DMS153 treated with DMSO at 0.1 percent for 48 hours (cell line): ENCODE results near the gene MGMT.

Source experiments
- DNase-seq: peaks from one replicate; lab custom pipeline; 2025; ENCODE audit not compliant: unreplicated experiment; lab: John Stamatoyannopoulos, UW

The MGMT gene

DNA sequence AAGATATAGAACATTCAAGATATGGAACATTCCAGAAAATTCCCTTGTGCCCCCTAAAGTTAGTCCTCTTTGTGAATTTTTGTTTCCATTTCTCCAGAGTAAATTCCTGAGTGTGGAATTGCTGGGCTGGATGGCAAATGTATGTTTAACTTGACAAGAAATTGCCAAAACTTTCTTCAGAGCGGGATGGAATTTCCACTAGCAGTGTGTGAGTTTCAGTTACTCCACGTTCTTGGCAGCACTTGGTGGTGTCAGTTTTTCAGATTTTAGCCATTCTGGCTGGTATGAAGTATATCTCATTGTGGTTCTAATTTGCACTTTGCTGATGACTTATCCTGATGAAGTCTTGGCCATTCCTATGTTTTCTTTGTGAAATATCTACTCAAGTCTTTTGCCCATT, 71.2 kb downstream of the MGMT start:
- no peak for DNase-seq

GRCh38 chr10:129541200-129541599, 74.2 kb downstream of the MGMT start:
- no peak for DNase-seq

GRCh38 chr10:129541748-129542487, 74.9 kb downstream of the MGMT start:
- DNase-seq: no peak

GRCh38 chr10:129542589-129542988, 75.5 kb downstream of the MGMT start:
- no peak for DNase-seq

DNA sequence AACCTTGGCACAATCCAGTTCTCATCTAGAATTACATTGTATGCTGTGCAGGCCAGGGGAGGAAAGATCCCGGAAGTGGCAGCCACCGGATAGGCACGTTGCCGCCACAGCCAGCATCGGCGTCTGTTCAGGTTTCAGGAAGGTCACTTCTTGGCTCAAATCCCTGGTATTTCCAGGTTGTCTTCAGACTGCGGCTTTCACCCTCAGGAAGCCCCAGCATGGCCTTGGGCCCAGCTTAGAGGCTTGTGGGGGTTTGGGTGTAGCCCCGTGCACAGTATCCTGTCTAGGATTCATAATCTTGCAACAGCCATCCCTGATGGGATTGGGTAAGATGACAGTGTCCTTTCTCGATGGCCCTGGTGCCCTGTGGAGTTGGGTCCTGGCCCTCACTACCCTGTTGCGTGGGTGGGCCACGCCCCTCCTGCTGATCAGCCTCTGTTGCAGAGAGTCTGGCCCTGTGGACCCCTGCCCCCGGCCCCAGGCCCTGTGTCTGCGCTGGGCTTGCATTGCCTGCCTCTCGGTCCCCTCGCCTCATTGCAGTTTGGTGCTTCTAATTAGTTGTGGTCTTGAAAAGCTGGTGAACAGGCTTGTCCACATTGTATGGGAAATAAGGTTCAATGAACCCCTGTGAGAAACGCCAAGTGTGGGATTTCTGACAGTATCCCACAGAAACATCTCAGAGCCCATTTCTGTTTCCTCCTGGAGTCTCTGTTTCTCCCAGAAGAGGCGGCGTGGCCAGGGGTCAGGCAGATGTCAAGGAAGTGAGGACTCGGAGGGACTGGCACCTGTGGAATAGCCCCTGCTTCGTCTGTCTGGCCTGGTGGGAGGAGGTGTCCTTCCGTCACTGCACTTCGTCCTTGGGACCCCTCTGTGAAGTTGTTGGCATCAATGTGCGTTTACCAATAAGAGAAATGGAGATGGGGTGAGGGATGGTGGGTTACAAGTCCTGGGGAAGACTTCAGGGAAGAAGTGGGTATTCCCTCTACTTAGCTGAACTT, 77.5 kb downstream of the MGMT start:
- no peak for DNase-seq

DNA sequence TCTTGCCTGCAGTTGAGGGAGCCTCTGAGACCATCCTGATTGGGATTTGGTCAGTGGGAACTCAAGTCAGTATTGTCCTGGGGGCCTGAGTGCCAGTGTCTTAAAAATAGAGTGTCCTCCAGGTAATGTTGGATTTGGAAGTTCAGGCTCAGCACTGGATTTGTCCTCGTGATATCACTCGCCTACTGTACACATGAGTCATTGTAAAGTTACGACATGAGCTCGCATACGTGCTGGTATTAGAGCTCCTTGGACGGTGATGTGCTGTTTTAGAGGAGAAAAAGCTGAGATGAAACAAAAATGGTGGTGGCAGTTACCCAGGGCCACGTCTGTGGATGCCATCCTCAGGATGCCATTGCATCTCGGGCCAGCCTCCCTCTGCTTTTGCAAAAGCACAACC, 78.2 kb downstream of the MGMT start:
- DNase-seq: no peak

DNA sequence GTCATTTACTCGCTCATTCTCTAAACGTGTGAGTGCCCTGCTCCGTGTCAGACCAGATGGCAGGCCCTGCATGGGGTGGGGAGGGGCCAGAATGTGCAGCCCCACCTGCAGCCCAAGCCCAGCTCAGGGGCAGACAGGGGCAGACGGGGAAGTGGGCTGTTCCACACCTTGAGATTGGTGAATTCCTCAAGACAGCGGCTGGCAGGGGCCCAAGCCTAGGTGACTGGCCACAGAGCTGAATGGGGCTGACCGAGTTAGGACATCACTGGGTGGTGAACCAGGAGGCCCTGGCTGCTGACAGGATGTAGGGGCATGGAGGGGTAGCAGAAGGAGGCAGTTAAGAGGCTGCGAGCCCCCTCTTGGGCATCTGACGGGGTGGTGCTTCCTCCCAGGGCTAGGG, 79.1 kb downstream of the MGMT start:
- no peak for DNase-seq

GRCh38 chr10:129547608-129548007, 80.6 kb downstream of the MGMT start:
- DNase-seq: no peak

DNA sequence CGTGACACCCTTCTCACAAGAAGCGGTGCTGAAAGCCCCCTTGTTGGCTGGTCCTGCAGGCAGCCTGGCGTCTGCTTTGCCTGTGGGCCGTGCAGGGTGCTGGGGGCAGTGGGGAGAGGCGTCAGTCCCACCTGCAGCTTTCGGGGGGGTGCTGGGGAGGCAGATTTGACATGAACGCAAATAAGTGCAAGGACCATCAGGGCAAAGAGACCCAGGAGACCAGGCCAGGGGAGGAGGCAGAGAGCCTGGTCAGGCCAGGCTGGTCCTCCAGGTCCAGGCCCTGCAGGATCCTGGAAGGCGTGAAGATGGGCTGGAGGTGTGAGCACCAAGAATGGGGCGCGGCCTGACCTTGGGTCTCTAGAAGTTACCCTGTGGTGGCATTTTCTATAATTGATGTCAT, 81.6 kb downstream of the MGMT start:
- no peak for DNase-seq

DNA sequence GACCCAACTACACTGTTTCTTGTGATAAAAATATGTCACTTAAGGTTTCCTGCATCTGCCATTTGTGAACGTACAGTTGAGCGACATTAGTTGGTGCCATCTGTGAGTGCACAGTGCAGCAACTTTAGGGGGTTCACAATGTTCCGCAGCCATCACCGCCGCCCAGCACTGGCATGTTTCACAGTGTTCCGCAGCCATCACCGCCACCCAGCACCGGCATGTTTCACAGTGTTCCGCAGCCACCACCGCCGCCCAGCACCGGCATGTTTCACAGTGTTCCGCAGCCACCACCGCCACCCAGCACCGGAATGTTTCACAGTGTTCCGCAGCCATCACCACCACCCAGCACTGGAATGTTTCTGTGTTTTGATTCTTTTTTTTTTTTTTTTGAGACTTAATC, 83.0 kb downstream of the MGMT start:
- DNase-seq: no peak

DNA sequence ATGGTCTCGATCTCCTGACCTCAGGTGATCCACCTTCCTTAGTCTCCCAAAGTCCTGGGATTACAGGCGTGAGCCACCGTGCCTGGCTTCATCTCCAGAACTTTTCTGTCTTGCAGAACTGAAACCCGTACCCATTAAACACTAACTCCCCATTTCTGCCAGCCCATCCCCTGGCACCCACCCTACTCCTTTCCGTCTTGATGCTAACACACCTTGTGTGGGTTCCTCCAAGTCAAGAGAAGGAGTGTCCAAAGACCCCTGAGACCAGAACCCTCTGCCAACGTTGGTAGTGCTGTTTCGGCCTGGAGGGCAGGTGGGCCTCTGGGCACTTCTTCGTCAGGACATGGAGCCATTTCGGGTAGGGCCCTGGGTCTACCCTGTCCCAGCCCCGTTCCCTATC, 83.6 kb downstream of the MGMT start:
- no peak for DNase-seq

DNA sequence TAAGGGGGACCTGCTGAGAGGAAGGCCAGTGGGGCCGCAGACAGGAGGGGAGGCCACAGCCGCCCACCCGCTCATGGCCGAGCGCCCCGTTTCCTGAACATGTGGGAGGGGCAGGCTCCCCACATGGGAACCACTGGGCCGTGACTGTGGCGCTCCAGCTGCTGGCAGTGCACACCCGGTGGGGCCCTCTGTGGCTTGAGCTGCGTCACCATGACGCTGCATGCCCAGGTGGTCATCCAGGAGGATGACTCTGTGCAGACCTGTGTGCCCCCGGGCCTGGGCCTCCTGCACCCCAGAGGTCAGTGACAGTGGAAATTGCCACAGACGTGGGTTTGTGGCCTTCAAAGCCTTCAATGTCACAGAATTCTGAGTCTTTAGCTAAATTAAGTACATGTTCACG, 85.1 kb downstream of the MGMT start:
- no peak for DNase-seq

DNA sequence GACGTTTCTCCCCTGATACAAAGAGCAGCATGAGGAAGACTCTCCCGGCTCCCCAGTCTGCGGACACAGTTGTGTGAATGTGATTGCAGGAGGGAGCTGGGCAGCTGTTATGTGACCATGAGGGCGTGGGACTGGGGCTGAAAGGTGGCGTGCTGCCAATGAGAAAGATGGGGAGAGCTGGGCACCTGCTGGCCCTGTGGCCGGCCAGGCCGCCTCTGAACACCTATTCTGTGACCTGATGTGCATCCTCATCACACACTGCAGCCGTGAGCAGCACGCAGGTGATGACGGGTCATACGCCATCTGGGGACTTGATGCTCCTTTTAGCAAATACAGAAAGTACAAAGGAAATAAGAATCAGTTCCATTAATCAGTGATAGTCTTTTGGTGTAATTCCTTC, 86.9 kb downstream of the MGMT start:
- DNase-seq: no peak

DNA sequence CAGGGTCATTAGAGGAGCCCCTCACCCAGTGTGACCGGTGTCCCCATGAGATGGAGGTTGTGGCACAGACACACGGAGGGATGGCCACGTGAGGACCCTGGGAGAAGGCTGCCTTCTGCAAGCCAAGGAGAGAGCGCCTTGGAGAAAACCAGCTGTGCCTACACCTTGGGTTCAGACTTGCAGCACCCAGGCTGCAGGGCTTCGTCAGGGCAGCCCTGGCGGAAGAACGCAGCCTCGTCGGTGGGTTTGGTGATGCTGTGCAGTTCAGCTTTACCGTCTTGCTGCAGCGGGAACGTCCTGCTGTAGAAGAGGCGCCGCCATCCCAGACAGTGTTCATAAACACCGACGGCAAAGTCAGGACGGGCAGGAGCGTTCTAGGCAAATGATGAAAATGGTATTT, 89.3 kb downstream of the MGMT start:
- DNase-seq: no peak

- no peak for DNase-seq
These were observed 93.3 kb downstream of the MGMT start for GRCh38 chr10:129560361-129560760.

- DNase-seq: no peak
These were observed 95.4 kb downstream of the MGMT start for GRCh38 chr10:129562487-129562886.

DNA sequence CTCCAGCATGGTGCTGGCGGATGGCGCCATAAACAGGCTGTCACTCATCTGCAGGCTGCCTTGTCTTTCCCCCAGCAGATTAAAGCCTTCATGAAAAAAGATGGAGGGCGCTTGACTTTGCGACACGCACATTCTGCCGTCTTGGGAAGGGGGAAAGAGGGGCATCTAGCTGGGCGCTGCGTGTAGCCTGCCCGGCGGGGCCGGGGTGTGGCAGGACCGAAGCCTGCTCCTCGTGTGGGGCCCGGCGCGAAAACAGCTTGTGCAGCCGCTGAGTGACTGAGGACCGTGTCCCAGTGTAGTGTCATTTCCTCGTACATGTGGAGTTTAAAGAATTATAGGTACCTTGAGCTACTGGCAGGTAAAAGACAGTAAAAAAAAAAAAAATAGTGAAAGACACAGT, 97.9 kb downstream of the MGMT start:
- no peak for DNase-seq

- no peak for DNase-seq
These were observed 101.7 kb downstream of the MGMT start for GRCh38 chr10:129568583-129569344.

GRCh38 chr10:129570185-129570584, 103.1 kb downstream of the MGMT start:
- DNase-seq: no peak

DNA sequence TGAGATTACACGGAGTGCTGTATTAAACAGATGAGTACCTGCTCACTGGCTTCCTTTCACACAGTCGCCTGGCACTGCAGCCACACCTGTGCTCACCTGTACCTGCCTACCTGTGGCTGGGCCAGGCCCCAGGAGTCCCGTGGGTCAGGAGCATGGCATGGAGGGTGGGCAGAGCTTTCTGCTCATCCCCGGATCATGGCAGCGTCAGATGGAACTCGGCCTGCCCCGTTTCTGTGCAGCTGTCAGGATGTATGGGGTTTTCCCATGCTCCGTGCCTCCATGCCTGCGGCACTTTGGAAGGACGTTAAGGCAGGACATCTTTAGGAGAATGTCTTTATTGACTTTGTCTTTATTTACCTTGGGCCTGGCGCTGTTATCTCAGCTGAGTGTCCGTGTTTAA, 112.2 kb downstream of the MGMT start:
- no peak for DNase-seq

GRCh38 chr10:129580010-129580409, 113.0 kb downstream of the MGMT start:
- DNase-seq: no peak
